ENCODE results near the gene RIOX2.

The RIOX2 gene

DNA sequence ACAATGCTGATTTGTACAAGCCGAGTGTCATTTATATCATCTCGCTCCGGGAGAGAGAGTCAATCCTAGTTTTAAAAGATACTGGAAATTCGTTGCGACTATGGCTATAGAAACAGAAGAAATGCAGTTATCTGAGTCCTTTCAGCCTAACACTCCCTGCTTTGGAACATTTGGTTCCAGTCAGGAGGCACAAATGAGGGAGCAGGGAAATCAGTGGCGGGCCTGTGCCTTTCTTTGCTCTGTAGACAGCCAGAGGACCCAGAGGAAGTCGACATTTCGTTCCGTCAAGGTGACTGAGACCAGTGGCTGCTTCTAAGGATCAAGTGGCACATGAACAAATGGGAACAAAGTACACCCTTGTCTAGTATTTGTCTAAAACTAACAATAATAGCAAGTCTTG, 745 bp upstream of the RIOX2 start:
- Mint-ChIP-seq H3K4me3 (peak overlapping the region; percentile 70), H3K27ac (no peak overlapping the region), H3K36me3 (ENCODE audit: low read depth) (no peaks in the 10 kb centered on the region), H3K27me3 (ENCODE audit: low read depth, poor library complexity) (peaks cover 22% of the 10 kb centered on the region), H3K4me1 (peaks cover 30% of the 10 kb centered on the region), H3K9me3 (no peaks in the 10 kb centered on the region)
- DNase-seq: no peak
- TF ChIP-seq, protein P1, sequence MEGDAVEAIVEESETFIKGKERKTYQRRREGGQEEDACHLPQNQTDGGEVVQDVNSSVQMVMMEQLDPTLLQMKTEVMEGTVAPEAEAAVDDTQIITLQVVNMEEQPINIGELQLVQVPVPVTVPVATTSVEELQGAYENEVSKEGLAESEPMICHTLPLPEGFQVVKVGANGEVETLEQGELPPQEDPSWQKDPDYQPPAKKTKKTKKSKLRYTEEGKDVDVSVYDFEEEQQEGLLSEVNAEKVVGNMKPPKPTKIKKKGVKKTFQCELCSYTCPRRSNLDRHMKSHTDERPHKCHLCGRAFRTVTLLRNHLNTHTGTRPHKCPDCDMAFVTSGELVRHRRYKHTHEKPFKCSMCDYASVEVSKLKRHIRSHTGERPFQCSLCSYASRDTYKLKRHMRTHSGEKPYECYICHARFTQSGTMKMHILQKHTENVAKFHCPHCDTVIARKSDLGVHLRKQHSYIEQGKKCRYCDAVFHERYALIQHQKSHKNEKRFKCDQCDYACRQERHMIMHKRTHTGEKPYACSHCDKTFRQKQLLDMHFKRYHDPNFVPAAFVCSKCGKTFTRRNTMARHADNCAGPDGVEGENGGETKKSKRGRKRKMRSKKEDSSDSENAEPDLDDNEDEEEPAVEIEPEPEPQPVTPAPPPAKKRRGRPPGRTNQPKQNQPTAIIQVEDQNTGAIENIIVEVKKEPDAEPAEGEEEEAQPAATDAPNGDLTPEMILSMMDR (IDR thresholded peaks at IDR 0.05): no peak

DNA sequence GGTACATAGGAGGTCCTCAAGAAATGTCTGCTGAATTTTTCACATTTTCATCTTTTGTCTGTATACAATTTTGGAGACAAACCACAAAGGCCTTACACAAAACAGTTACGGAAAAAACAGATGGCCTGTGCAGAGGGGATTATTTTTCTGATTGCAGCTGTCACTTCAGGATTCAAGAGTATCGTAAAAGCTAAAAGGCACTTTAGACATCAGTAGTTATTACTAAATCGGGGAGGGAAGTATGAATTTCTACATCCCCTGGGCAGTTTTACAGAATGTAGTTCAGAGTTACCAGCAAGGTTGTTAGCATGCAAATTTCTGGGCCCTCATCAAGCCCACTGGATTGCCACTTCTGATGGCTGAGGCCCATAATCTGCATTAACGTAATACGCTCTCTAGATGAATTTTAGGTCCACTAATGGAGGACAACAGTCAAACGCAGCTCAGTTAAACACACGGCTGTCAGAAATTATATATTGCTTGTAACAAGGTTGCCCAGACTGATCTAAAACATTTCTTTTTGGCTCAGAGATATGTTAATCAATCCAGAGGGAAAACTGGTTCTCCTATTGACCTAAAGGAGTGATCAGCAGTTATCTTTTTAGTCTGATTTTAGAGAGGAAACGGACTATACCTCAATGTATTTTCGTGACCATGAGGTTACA, 1.1 kb downstream of the RIOX2 start:
- DNase-seq: no peak
- TF ChIP-seq, protein P1 (IDR thresholded peaks at IDR 0.05): no peak
- Mint-ChIP-seq H3K36me3 (ENCODE audit: low read depth) (peaks cover 6% of the 10 kb centered on the region), H3K4me3 (peak overlapping the region; percentile 91), H3K9me3 (no peaks in the 10 kb centered on the region), H3K4me1 (peaks cover 30% of the 10 kb centered on the region), H3K27ac (no peak overlapping the region), H3K27me3 (ENCODE audit: low read depth, poor library complexity) (peaks cover 22% of the 10 kb centered on the region)

DNA sequence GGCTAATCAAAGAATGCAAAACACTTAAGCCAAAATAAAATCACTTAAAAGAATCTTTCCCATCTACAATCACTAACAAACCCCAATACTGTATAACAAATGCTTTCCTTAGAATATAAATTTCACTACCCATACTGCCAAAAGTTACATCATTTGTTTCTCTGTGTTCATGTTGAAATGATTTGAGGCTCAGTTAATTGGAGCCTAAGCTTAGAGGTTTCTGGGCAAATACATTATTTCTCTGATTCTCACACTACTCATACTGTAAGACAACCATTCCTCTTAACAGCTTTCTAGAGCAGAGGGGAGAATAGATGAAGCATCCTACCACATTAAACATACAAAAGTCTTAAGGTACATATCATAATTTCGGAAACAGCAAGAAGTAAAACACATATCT, 2.1 kb downstream of the RIOX2 start:
- Mint-ChIP-seq H3K4me1 (peaks cover 30% of the 10 kb centered on the region), H3K27ac (no peak overlapping the region), H3K4me3 (peak overlapping the region; percentile 91), H3K36me3 (ENCODE audit: low read depth) (peaks cover 6% of the 10 kb centered on the region), H3K27me3 (ENCODE audit: low read depth, poor library complexity) (peaks cover 21% of the 10 kb centered on the region), H3K9me3 (no peaks in the 10 kb centered on the region)
- TF ChIP-seq, protein P1 (IDR thresholded peaks at IDR 0.05): no peak
- DNase-seq: no peak

DNA sequence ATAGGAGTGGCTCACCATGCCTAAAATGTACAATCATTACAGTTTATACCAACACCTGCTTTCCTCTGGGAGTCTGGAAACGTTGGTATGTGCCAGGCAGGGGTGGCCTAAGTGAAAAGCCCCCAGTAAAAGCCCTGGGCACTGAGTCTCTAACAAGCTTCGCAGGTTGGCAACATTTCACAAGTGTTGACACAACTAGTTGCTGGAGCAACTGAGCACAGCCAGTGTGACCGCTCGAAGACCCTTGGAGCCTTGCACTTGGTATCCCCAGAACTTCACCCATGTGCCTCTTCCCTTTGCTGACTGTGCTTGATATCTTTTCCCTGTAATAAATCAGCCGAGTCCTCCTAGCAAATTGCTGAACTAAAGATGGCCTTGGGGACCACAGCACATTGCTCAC, 2.7 kb downstream of the RIOX2 start:
- Mint-ChIP-seq H3K36me3 (ENCODE audit: low read depth) (peaks cover 6% of the 10 kb centered on the region), H3K4me3 (no peak overlapping the region), H3K4me1 (peaks cover 30% of the 10 kb centered on the region), H3K27me3 (ENCODE audit: low read depth, poor library complexity) (peaks cover 18% of the 10 kb centered on the region), H3K9me3 (no peaks in the 10 kb centered on the region), H3K27ac (no peak overlapping the region)
- TF ChIP-seq, protein P1 (IDR thresholded peaks at IDR 0.05): no peak
- no peak for DNase-seq

DNA sequence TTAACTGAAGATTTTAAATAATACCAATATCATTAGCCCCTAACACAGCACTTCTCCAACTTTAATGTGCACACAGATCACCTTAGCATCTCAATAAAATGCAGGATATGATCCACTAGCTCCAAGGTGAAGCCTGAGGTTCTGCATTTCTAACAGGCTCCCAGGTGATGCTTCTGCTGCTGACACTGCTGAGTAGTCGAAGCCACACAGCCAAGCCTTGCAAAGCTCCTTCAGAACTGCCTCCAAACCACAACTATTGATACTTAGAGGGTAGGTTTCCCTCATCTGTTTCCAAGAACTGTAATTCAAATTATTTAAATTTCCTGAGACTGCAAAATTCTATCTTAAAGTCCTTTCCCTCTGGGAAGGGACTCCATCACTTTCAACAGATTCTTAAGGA, 3.9 kb downstream of the RIOX2 start:
- DNase-seq: no peak
- Mint-ChIP-seq H3K36me3 (ENCODE audit: low read depth) (peaks cover 6% of the 10 kb centered on the region), H3K4me1 (peaks cover 30% of the 10 kb centered on the region), H3K27ac (no peak overlapping the region), H3K9me3 (no peaks in the 10 kb centered on the region), H3K27me3 (ENCODE audit: low read depth, poor library complexity) (peaks cover 12% of the 10 kb centered on the region), H3K4me3 (no peak overlapping the region)
- TF ChIP-seq, protein P1 (IDR thresholded peaks at IDR 0.05): no peak

DNA sequence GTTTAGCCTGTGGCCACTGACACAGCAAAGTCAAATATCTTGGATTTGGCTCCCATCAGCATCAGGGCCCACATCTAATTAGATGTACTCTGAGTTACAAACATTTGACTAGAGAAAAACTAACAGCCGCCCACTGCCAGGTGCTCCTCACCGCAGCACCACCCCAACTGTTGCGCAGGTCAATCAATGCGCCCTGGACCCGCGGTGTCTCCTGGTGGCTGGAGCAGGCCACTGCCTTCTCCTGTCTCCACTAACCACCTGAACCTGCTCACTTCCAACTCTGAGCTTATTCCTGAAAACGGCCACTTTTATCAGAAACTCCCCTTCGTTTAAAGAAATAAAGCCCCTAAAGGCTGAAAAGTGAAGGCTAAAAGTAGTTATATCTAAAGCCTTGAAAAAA, 4.3 kb downstream of the RIOX2 start:
- peaks cover 30% of the 10 kb centered on the region for H3K4me1 Mint-ChIP-seq
- peaks cover 10% of the 10 kb centered on the region for H3K27me3 Mint-ChIP-seq (ENCODE audit: low read depth, poor library complexity)
- TF ChIP-seq, protein P1 (IDR thresholded peaks at IDR 0.05): no peak
- no peak overlapping the region for H3K27ac Mint-ChIP-seq
- DNase-seq: no peak
- H3K36me3 Mint-ChIP-seq (ENCODE audit: low read depth): peaks cover 6% of the 10 kb centered on the region
- no peak overlapping the region for H3K4me3 Mint-ChIP-seq
- H3K9me3 Mint-ChIP-seq: no peaks in the 10 kb centered on the region
